T-helper 17 cell (primary cell): ENCODE data around the gene IL13RA1. TPM values are rescaled to one million over a fixed set of nuclear protein-coding genes. Genes with fewer than 3 reads are reported as not detected.

Experiments used
- ATAC-seq: fragments of 150-1000 bp; cut with Tn5 transposase; 2 replicates; pipeline ENCODE4 v1.10.0; 2021; ENCODE audit warnings: mild to moderate bottlenecking, moderate library complexity
- DNase-seq, 3 donors: peaks; one replicate each; pipeline versions ENCODE4 v3.0.0 to v3.0.0-alpha.2; 2020 to 2021
- H3K9me3 ChIP-seq: one replicate; pipeline ENCODE4 v1.7.0; 2013; ENCODE audit warnings: low read length, mild to moderate bottlenecking; ENCODE audit not compliant: control insufficient read depth, poor library complexity, severe bottlenecking
- H3K27ac Mint-ChIP-seq: one replicate; pipeline ENCODE4 v1.8.0; 2022; ENCODE audit warnings: mild to moderate bottlenecking, moderate library complexity, mixed read lengths
- H3K27me3 Mint-ChIP-seq: one replicate; pipeline ENCODE4 v1.8.0; 2022; ENCODE audit warnings: mixed read lengths
- H3K36me3 Mint-ChIP-seq: one replicate; pipeline ENCODE4 v1.8.0; 2022; ENCODE audit warnings: low read depth, mixed read lengths
- H3K4me1 Mint-ChIP-seq: one replicate; pipeline ENCODE4 v1.8.0; 2022; ENCODE audit warnings: mild to moderate bottlenecking, mixed read lengths
- H3K4me3 Mint-ChIP-seq: one replicate; pipeline ENCODE4 v1.8.0; 2022; ENCODE audit warnings: mild to moderate bottlenecking, moderate library complexity, mixed read lengths
- total RNA-seq, 4 donors: library from RNA in 2 of 4; stranded (reverse) in 2 of 4; gene quantifications; one replicate each; pipeline ENCODE4 v1.2.3 and lab custom pipeline; 2022 to 2026

IL13RA1 gene
- total RNA-seq, 2 donors from 2014 or later, result 0.94 to 2.2 TPM

GRCh38 chrX:118736394-118737010 lies 9.1 kb downstream of the IL13RA1 start:
- Mint-ChIP-seq H3K27me3 (peaks cover 5% of the 10 kb centered on the region), H3K36me3 (no peaks in the 10 kb centered on the region), H3K27ac (no peak overlapping the region), H3K4me1 (no peaks in the 10 kb centered on the region), H3K4me3 (no peak overlapping the region)
- no peak for ATAC-seq
- no peak for DNase-seq
- H3K9me3 ChIP-seq, result no peaks in the 10 kb centered on the region

- Mint-ChIP-seq H3K27me3 (peaks cover 5% of the 10 kb centered on the region), H3K36me3 (no peaks in the 10 kb centered on the region), H3K27ac (no peak overlapping the region), H3K4me3 (no peak overlapping the region), H3K4me1 (no peaks in the 10 kb centered on the region)
- H3K9me3 ChIP-seq, result no peaks in the 10 kb centered on the region
- ATAC-seq (no peak), DNase-seq (no peak)
These were observed 12.2 kb downstream of the IL13RA1 start for GRCh38 chrX:118739577-118739976.

GRCh38 chrX:118740276-118740889 lies 13.0 kb downstream of the IL13RA1 start:
- DNase-seq (no peak), ATAC-seq (no peak)
- H3K36me3 Mint-ChIP-seq, result no peaks in the 10 kb centered on the region
- H3K27ac Mint-ChIP-seq, result no peak overlapping the region
- H3K27me3 Mint-ChIP-seq, result peaks cover 5% of the 10 kb centered on the region
- H3K4me1 Mint-ChIP-seq, result no peaks in the 10 kb centered on the region
- no peak overlapping the region for H3K4me3 Mint-ChIP-seq
- H3K9me3 ChIP-seq, result no peaks in the 10 kb centered on the region

- H3K9me3 ChIP-seq, result no peaks in the 10 kb centered on the region
- Mint-ChIP-seq H3K4me3 (no peak overlapping the region), H3K27ac (no peak overlapping the region), H3K27me3 (no peaks in the 10 kb centered on the region), H3K36me3 (no peaks in the 10 kb centered on the region), H3K4me1 (no peaks in the 10 kb centered on the region)
- DNase-seq, result no peak
- no peak for ATAC-seq
These were observed 14.8 kb downstream of the IL13RA1 start for GRCh38 chrX:118742176-118742575.

- Mint-ChIP-seq H3K4me1 (no peaks in the 10 kb centered on the region), H3K36me3 (no peaks in the 10 kb centered on the region), H3K27me3 (no peaks in the 10 kb centered on the region), H3K4me3 (no peak overlapping the region), H3K27ac (no peak overlapping the region)
- no peak for ATAC-seq
- DNase-seq, result no peak
- no peaks in the 10 kb centered on the region for H3K9me3 ChIP-seq
These were observed 18.2 kb downstream of the IL13RA1 start for GRCh38 chrX:118745570-118745969.

- no peak for DNase-seq
- ATAC-seq, result no peak
These were observed 24.8 kb downstream of the IL13RA1 start for GRCh38 chrX:118751950-118752783.

GRCh38 chrX:118755633-118756032 lies 28.2 kb downstream of the IL13RA1 start:
- no peak overlapping the region for H3K27ac Mint-ChIP-seq

More at GRCh38 chrX:118751950-118752783, 24.8 kb downstream of the IL13RA1 start:
- H3K27ac Mint-ChIP-seq, result no peak overlapping the region
- peaks cover 15% of the 10 kb centered on the region for H3K27me3 Mint-ChIP-seq
- H3K4me3 Mint-ChIP-seq, result no peak overlapping the region
- peaks cover 6% of the 10 kb centered on the region for H3K36me3 Mint-ChIP-seq
- no peaks in the 10 kb centered on the region for H3K9me3 ChIP-seq
- no peaks in the 10 kb centered on the region for H3K4me1 Mint-ChIP-seq

GRCh38 chrX:118756101-118756500 lies 28.7 kb downstream of the IL13RA1 start:
- no peak overlapping the region for H3K27ac Mint-ChIP-seq
- H3K9me3 ChIP-seq, result no peaks in the 10 kb centered on the region

More at GRCh38 chrX:118755633-118756032, 28.2 kb downstream of the IL13RA1 start:
- Mint-ChIP-seq H3K27me3 (peaks cover 15% of the 10 kb centered on the region), H3K4me1 (no peaks in the 10 kb centered on the region), H3K36me3 (peaks cover 6% of the 10 kb centered on the region), H3K4me3 (no peak overlapping the region)
- ATAC-seq (no peak), DNase-seq (no peak)
- no peaks in the 10 kb centered on the region for H3K9me3 ChIP-seq

GRCh38 chrX:118758511-118758910 lies 31.1 kb downstream of the IL13RA1 start:
- ATAC-seq (no peak), DNase-seq (no peak)

More at GRCh38 chrX:118756101-118756500, 28.7 kb downstream of the IL13RA1 start:
- no peaks in the 10 kb centered on the region for H3K4me1 Mint-ChIP-seq
- H3K4me3 Mint-ChIP-seq, result no peak overlapping the region
- peaks cover 6% of the 10 kb centered on the region for H3K36me3 Mint-ChIP-seq
- no peak for DNase-seq
- no peak for ATAC-seq
- peaks cover 14% of the 10 kb centered on the region for H3K27me3 Mint-ChIP-seq

GRCh38 chrX:118760025-118760424 lies 32.6 kb downstream of the IL13RA1 start:
- Mint-ChIP-seq H3K27ac (no peak overlapping the region), H3K27me3 (peaks cover 17% of the 10 kb centered on the region), H3K4me1 (peaks cover 4% of the 10 kb centered on the region), H3K36me3 (peaks cover 6% of the 10 kb centered on the region), H3K4me3 (no peak overlapping the region)
- ATAC-seq, result no peak
- no peaks in the 10 kb centered on the region for H3K9me3 ChIP-seq
- DNase-seq, result no peak

More at GRCh38 chrX:118758511-118758910, 31.1 kb downstream of the IL13RA1 start:
- H3K36me3 Mint-ChIP-seq, result peaks cover 6% of the 10 kb centered on the region
- peaks cover 4% of the 10 kb centered on the region for H3K4me1 Mint-ChIP-seq
- peaks cover 17% of the 10 kb centered on the region for H3K27me3 Mint-ChIP-seq
- H3K27ac Mint-ChIP-seq, result no peak overlapping the region
- no peak overlapping the region for H3K4me3 Mint-ChIP-seq
- H3K9me3 ChIP-seq, result no peaks in the 10 kb centered on the region

GRCh38 chrX:118761939-118762707 lies 34.7 kb downstream of the IL13RA1 start:
- no peaks in the 10 kb centered on the region for H3K9me3 ChIP-seq
- DNase-seq (no peak), ATAC-seq (no peak)
- Mint-ChIP-seq H3K27ac (no peak overlapping the region), H3K4me1 (peaks cover 4% of the 10 kb centered on the region), H3K27me3 (peaks cover 8% of the 10 kb centered on the region), H3K4me3 (no peak overlapping the region), H3K36me3 (no peaks in the 10 kb centered on the region)

GRCh38 chrX:118763489-118763888 lies 36.1 kb downstream of the IL13RA1 start:
- no peak for ATAC-seq
- Mint-ChIP-seq H3K4me1 (peaks cover 4% of the 10 kb centered on the region), H3K36me3 (no peaks in the 10 kb centered on the region), H3K4me3 (no peak overlapping the region), H3K27ac (no peak overlapping the region), H3K27me3 (peaks cover 8% of the 10 kb centered on the region)
- H3K9me3 ChIP-seq, result no peaks in the 10 kb centered on the region
- no peak for DNase-seq

- DNase-seq (no peak), ATAC-seq (no peak)
- peaks cover 4% of the 10 kb centered on the region for H3K4me1 Mint-ChIP-seq
- H3K9me3 ChIP-seq, result no peaks in the 10 kb centered on the region
- peaks cover 8% of the 10 kb centered on the region for H3K27me3 Mint-ChIP-seq
- H3K36me3 Mint-ChIP-seq, result no peaks in the 10 kb centered on the region
- H3K4me3 Mint-ChIP-seq, result no peak overlapping the region
- H3K27ac Mint-ChIP-seq, result no peak overlapping the region
These were observed 36.7 kb downstream of the IL13RA1 start for GRCh38 chrX:118764122-118764521.
